ENCODE results near the gene STPG4. TPM values are rescaled to one million over a fixed set of nuclear protein-coding genes. Genes with fewer than 3 reads are reported as not detected.

Gene STPG4
- total RNA-seq, 1 experiment from 2014 or later: 0.79 TPM

- Mint-ChIP-seq H3K27ac (ENCODE audit: unreplicated experiment) (no peak overlapping the region), H3K27me3 (ENCODE audit: insufficient read depth, unreplicated experiment) (no peaks in the 10 kb centered on the region), H3K36me3 (ENCODE audit: insufficient read depth, unreplicated experiment) (peaks cover 61% of the 10 kb centered on the region), H3K4me3 (ENCODE audit: unreplicated experiment) (no peak overlapping the region), H3K4me1 (ENCODE audit: low read depth, unreplicated experiment) (peaks cover 41% of the 10 kb centered on the region), H3K9me3 (ENCODE audit: unreplicated experiment) (no peaks in the 10 kb centered on the region)
- Histone ChIP-seq H3K27me3 (replicated peaks; ENCODE audit: control insufficient read depth, insufficient read depth, low read length) (no peaks in the 10 kb centered on the region), H3K9me3 (no peaks in the 10 kb centered on the region), H3K4me1 (peaks cover 38% of the 10 kb centered on the region), H3K4me3 (ENCODE audit: low read depth, low read length) (no peak overlapping the region), H3K36me3 (ENCODE audit: control insufficient read depth, insufficient read depth, low read length) (0 out of 2 replicates have a peak, but pooled peaks cover 1% of the 10 kb centered on the region)
- intact Hi-C loops (cut with micrococcal nuclease; ENCODE audit: unreplicated experiment): no loop called here
- BruUV-seq (replicated peaks): no TSS peak
- ChIA-PET POLR2A (interaction anchor here (0.7 kb wide), 1 partner anchor 13 kb away, joined by 3 read pairs; no protein-coding TSS in a partner anchor), CTCF (interaction anchor here (0.6 kb wide), 1 partner anchor 146 kb away, joined by 3 read pairs; no protein-coding TSS in a partner anchor)
- no peak for DNase-seq
- no peak for TF ChIP-seq CTCF (IDR thresholded peaks at IDR 0.05; ENCODE audit: insufficient read depth in 1 of 2, low read depth in 1 of 2, low read length in 1 of 2, severe bottlenecking in 1 of 2, unreplicated experiment in 1 of 2)
Measured at GRCh38 chr2:47061944-47062678, 93.0 kb downstream of the STPG4 start.

- Histone ChIP-seq H3K4me1 (peaks cover 30% of the 10 kb centered on the region), H3K36me3 (ENCODE audit: control insufficient read depth, insufficient read depth, low read length) (0 out of 2 replicates have a peak, but pooled peaks cover 1% of the 10 kb centered on the region), H3K4me3 (ENCODE audit: low read depth, low read length) (no peak overlapping the region), H3K9me3 (no peaks in the 10 kb centered on the region), H3K27me3 (replicated peaks; ENCODE audit: control insufficient read depth, insufficient read depth, low read length) (no peaks in the 10 kb centered on the region)
- no peak for DNase-seq
- TF ChIP-seq CTCF (IDR thresholded peaks at IDR 0.05; ENCODE audit: insufficient read depth in 1 of 2, low read depth in 1 of 2, low read length in 1 of 2, severe bottlenecking in 1 of 2, unreplicated experiment in 1 of 2): no peak
- Mint-ChIP-seq H3K4me3 (ENCODE audit: unreplicated experiment) (no peak overlapping the region), H3K27ac (ENCODE audit: unreplicated experiment) (no peak overlapping the region), H3K36me3 (ENCODE audit: insufficient read depth, unreplicated experiment) (peaks cover 72% of the 10 kb centered on the region), H3K27me3 (ENCODE audit: insufficient read depth, unreplicated experiment) (no peaks in the 10 kb centered on the region), H3K4me1 (ENCODE audit: low read depth, unreplicated experiment) (peaks cover 45% of the 10 kb centered on the region), H3K9me3 (ENCODE audit: unreplicated experiment) (no peaks in the 10 kb centered on the region)
- ChIA-PET POLR2A (no interaction called here), CTCF (no interaction called here)
- BruUV-seq (replicated peaks): no TSS peak
- intact Hi-C loops (cut with micrococcal nuclease; ENCODE audit: unreplicated experiment): no loop called here
Measured at GRCh38 chr2:47060652-47061170, 94.4 kb downstream of the STPG4 start.

- peak overlapping the region; percentile 71 for H3K27ac Mint-ChIP-seq (ENCODE audit: unreplicated experiment)
- H3K4me1 Mint-ChIP-seq (ENCODE audit: low read depth, unreplicated experiment): peaks cover 22% of the 10 kb centered on the region
- DNase-seq: no peak
- CTCF ChIA-PET: interaction anchor here (0.5 to 0.6 kb wide), 3 partner anchors 270 to 330 kb away, joined by 3 read pairs; no protein-coding TSS in a partner anchor
- intact Hi-C loops (cut with micrococcal nuclease; ENCODE audit: unreplicated experiment): no loop called here
- TF ChIP-seq CTCF (IDR thresholded peaks at IDR 0.05; ENCODE audit: insufficient read depth in 1 of 2, low read depth in 1 of 2, low read length in 1 of 2, severe bottlenecking in 1 of 2, unreplicated experiment in 1 of 2): no peak
- H3K36me3 ChIP-seq (ENCODE audit: control insufficient read depth, insufficient read depth, low read length): 0 out of 2 replicates have a peak, but pooled peaks cover 1% of the 10 kb centered on the region
- no peaks in the 10 kb centered on the region for H3K27me3 ChIP-seq (replicated peaks; ENCODE audit: control insufficient read depth, insufficient read depth, low read length)
- H3K9me3 Mint-ChIP-seq (ENCODE audit: unreplicated experiment): no peaks in the 10 kb centered on the region
- H3K27me3 Mint-ChIP-seq (ENCODE audit: insufficient read depth, unreplicated experiment): no peaks in the 10 kb centered on the region
- POLR2A ChIA-PET: interaction anchor here (0.5 to 1.0 kb wide), 2 partner anchors 11 to 40 kb away, joined by 3 to 4 read pairs; no protein-coding TSS in a partner anchor
- no peak overlapping the region for H3K4me3 Mint-ChIP-seq (ENCODE audit: unreplicated experiment)
- H3K4me1 ChIP-seq: peaks cover 5% of the 10 kb centered on the region
- BruUV-seq (replicated peaks): no TSS peak
- peaks cover 71% of the 10 kb centered on the region for H3K36me3 Mint-ChIP-seq (ENCODE audit: insufficient read depth, unreplicated experiment)
- H3K9me3 ChIP-seq: no peaks in the 10 kb centered on the region
- no peak overlapping the region for H3K4me3 ChIP-seq (ENCODE audit: low read depth, low read length)
Measured at GRCh38 chr2:47058003-47058931, 96.8 kb downstream of the STPG4 start.
